SK-N-SH (cell line): ENCODE data around the gene DCTD. TPM values are rescaled to one million over a fixed set of nuclear protein-coding genes. Genes with fewer than 3 reads are reported as not detected.

Experiments used
- CTCF ChIA-PET: fragments of 300-600, 350-600 bp; formaldehyde crosslinking; extraction: SDS; loops from one replicate; lab custom pipeline; 2021; lab: Yijun Ruan, JAX
- POLR2A ChIA-PET: fragments of 350-600 bp; sonication (Branson Sonifier 250); formaldehyde crosslinking; extraction: SDS; loops from one replicate; lab custom pipeline; 2020; ENCODE audit warnings: antibody characterized with exemption, inconsistent platforms; lab: Yijun Ruan, JAX
- DNase-seq: peaks from one replicate; pipeline ENCODE4 v3.0.0; 2012
- H2AFZ ChIP-seq: fragments of 200-600 bp; sonication (generic); 2 replicates; pipeline ENCODE4 v1.8.1; 2016; ENCODE audit warnings: antibody characterized with exemption, mild to moderate bottlenecking, low read depth
- H3F3A ChIP-seq: fragments of 200-600 bp; sonication (generic); replicated peaks from 2 replicates; pipeline ENCODE3; 2016; ENCODE audit warnings: antibody characterized with exemption, mild to moderate bottlenecking; ENCODE audit not compliant: insufficient read depth
- H3K27ac ChIP-seq, 2 experiments: fragments of 200-500 bp in 1 of 2; fragments of 200-600 bp in 1 of 2; sonication (Bioruptor generic) in 1 of 2; sonication (generic), shearing (Covaris generic) in 1 of 2; 2 replicates each; pipeline versions ENCODE4 v1.5.1 to v1.6.1; 2014 to 2016; ENCODE audit warnings: low read depth in 2 of 2, inconsistent platforms in 1 of 2, low read length in 1 of 2, mild to moderate bottlenecking in 1 of 2, mixed read lengths in 1 of 2
- H3K27me3 ChIP-seq: fragments of 200-600 bp; sonication (generic), shearing (Covaris generic); 2 replicates; pipeline ENCODE4 v1.6.1; 2016; ENCODE audit warnings: mixed run types; ENCODE audit not compliant: insufficient read depth
- H3K36me3 ChIP-seq, 2 experiments: fragments of 200-500 bp in 1 of 2; fragments of 200-600 bp in 1 of 2; sonication (Bioruptor generic) in 1 of 2; sonication (generic) in 1 of 2; replicated peaks in 1 of 2; 2 replicates each; pipeline versions ENCODE3 to v1.5.1; 2014 to 2016; ENCODE audit warnings: low read length in 1 of 2, mild to moderate bottlenecking in 1 of 2; ENCODE audit not compliant: insufficient read depth in 2 of 2, control insufficient read depth in 1 of 2
- H3K4me1 ChIP-seq, 2 experiments: fragments of 200-500 bp in 1 of 2; fragments of 200-600 bp in 1 of 2; sonication (Bioruptor generic) in 1 of 2; sonication (generic), shearing (Covaris generic) in 1 of 2; 2 replicates each; pipeline versions ENCODE4 v1.5.1 to v1.6.1; 2014 to 2016; ENCODE audit warnings: low read depth in 1 of 2, low read length in 1 of 2, mixed run types in 1 of 2; ENCODE audit not compliant: insufficient read depth in 2 of 2, control insufficient read depth in 1 of 2
- H3K4me2 ChIP-seq: fragments of 200-600 bp; sonication (generic), shearing (Covaris generic); 2 replicates; pipeline ENCODE4 v1.6.1; 2017; ENCODE audit warnings: mixed run types
- H3K4me3 ChIP-seq, 2 experiments: fragments of 200-500 bp in 1 of 2; fragments of 200-600 bp in 1 of 2; sonication (Bioruptor generic) in 1 of 2; sonication (generic), shearing (Covaris generic) in 1 of 2; 2 replicates each; pipeline versions ENCODE4 v1.5.1 to v1.8.1; 2014 to 2016; ENCODE audit warnings: low read depth in 2 of 2, inconsistent platforms in 1 of 2, low read length in 1 of 2, mild to moderate bottlenecking in 1 of 2, mixed read lengths in 1 of 2, moderate library complexity in 1 of 2
- H3K79me2 ChIP-seq: fragments of 200-600 bp; sonication (generic); 2 replicates; pipeline ENCODE4 v1.8.1; 2017; ENCODE audit warnings: mild to moderate bottlenecking; ENCODE audit not compliant: insufficient read depth
- H3K9ac ChIP-seq: fragments of 200-600 bp; sonication (generic); 2 replicates; pipeline ENCODE4 v1.6.1; 2017; ENCODE audit warnings: mixed run types
- H3K9me2 ChIP-seq: fragments of 200-600 bp; sonication (generic); 2 replicates; pipeline ENCODE4 v1.6.1; 2017; ENCODE audit warnings: mixed run types
- H3K9me3 ChIP-seq: fragments of 200-600 bp; sonication (generic); 2 replicates; pipeline ENCODE4 v1.6.1; 2017; ENCODE audit warnings: mixed run types, mild to moderate bottlenecking, moderate library complexity
- H4K20me1 ChIP-seq: fragments of 200-600 bp; sonication (generic); 2 replicates; pipeline ENCODE4 v1.6.1; 2017; ENCODE audit warnings: mild to moderate bottlenecking, mixed run types; ENCODE audit not compliant: insufficient read depth
- FOXJ3 ChIP-seq: sonication (generic); formaldehyde crosslinking; IDR thresholded peaks from 2 replicates; pipeline ENCODE4 v1.5.1; 2020; ENCODE audit warnings: mild to moderate bottlenecking, missing genetic modification reagents
- GABPA ChIP-seq: IDR thresholded peaks from 2 replicates; pipeline ENCODE4 v1.4.0; 2012; ENCODE audit warnings: low read depth, mild to moderate bottlenecking
- MAX ChIP-seq: IDR thresholded peaks from 2 replicates; pipeline ENCODE4 v1.4.0; 2012; ENCODE audit warnings: low read depth
- RAD21 ChIP-seq: IDR thresholded peaks from 2 replicates; pipeline ENCODE4 v1.6.1; 2012; ENCODE audit warnings: mild to moderate bottlenecking, low read length
- REST ChIP-seq: IDR thresholded peaks from 2 replicates; pipeline ENCODE4 v1.6.1; 2012; ENCODE audit warnings: mild to moderate bottlenecking, low read depth, low read length, moderate library complexity
- RFX5 ChIP-seq: IDR thresholded peaks from 2 replicates; pipeline ENCODE4 v1.6.1; 2012; ENCODE audit warnings: mild to moderate bottlenecking, improper control_type of control experiment, low read length
- WGBS: methylation state at CpG from one replicate; pipeline ENCODE4 v1.1.6; 2017; ENCODE audit warnings: low lambda C conversion rate; 5-methylcytosine and 5-hydroxymethylcytosine counted together
- polyA plus RNA-seq, 3 experiments: library from polyadenylated mRNA; depleted of rRNA; stranded (reverse); fragments of >200 nt; gene quantifications; 2 replicates each; pipeline ENCODE4 v1.2.3, GENCODE V29; 2012

The DCTD gene
- polyA plus RNA-seq, 1 of the 3 experiments (the other 2 are of a cell fraction): 123 TPM

- Histone ChIP-seq H2AFZ (no peak overlapping the region), H3K27ac (no peak overlapping the region; a peak in 2 of 4 replicates), H3K4me1 (peaks cover 0 to 37% of the 10 kb centered on the region in 2 experiments; a peak in 2 of 4 replicates), H3F3A (peaks cover 8% of the 10 kb centered on the region), H3K4me3 (no peak overlapping the region), H3K9ac (no peak overlapping the region), H4K20me1 (no peaks in the 10 kb centered on the region), H3K36me3 (peaks cover 29 to 53% of the 10 kb centered on the region in 2 experiments), H3K79me2 (no peaks in the 10 kb centered on the region), H3K4me2 (no peak overlapping the region), H3K27me3 (no peaks in the 10 kb centered on the region), H3K9me3 (peaks cover 7% of the 10 kb centered on the region; the same call in 1 of the 2 replicates), H3K9me2 (no peaks in the 10 kb centered on the region)
- TF ChIP-seq RFX5 (no peak), GABPA (no peak), RAD21 (no peak), REST (no peak)
- CTCF ChIA-PET: interaction anchor here (1.3 kb wide), 1 partner anchor 33 kb away, joined by 3 read pairs; no protein-coding TSS in a partner anchor
- POLR2A ChIA-PET: no interaction called here
- 97% methylated on average over 2 of the region's 3 CpGs for WGBS
- no peak for DNase-seq
Observed at GRCh38 chr4:182885022-182885737, 32.0 kb downstream of the DCTD start.

GRCh38 chr4:182884040-182884439 lies 33.1 kb downstream of the DCTD start:
- Histone ChIP-seq H3K9me2 (no peaks in the 10 kb centered on the region), H3K9ac (no peak overlapping the region), H3K27me3 (no peaks in the 10 kb centered on the region), H3K27ac (no peak overlapping the region; a peak in 1 of 4 replicates), H3K4me2 (no peak overlapping the region), H3K4me3 (no peak overlapping the region), H3K9me3 (peaks cover 7% of the 10 kb centered on the region; the same call in 1 of the 2 replicates), H3K4me1 (peaks cover 0 to 35% of the 10 kb centered on the region in 2 experiments; a peak in 2 of 4 replicates), H3K79me2 (no peaks in the 10 kb centered on the region), H4K20me1 (no peaks in the 10 kb centered on the region), H3K36me3 (peaks cover 17 to 48% of the 10 kb centered on the region in 2 experiments), H3F3A (peaks cover 8% of the 10 kb centered on the region), H2AFZ (no peak overlapping the region)
- DNase-seq: no peak
- CTCF ChIA-PET: no interaction called here
- POLR2A ChIA-PET: no interaction called here
- 72% methylated on average over 3 of the region's 3 CpGs for WGBS
- no peak for TF ChIP-seq FOXJ3 (CRISPR knock-in tag)
- no peak for TF ChIP-seq MAX
